Measurements from ENCODE around the gene MACROD2. TPM values are rescaled to one million over a fixed set of nuclear protein-coding genes. Genes with fewer than 3 reads are reported as not detected.

MACROD2 gene
- total RNA-seq, 1 experiment from 2014 or later, result 3.7 TPM

DNA sequence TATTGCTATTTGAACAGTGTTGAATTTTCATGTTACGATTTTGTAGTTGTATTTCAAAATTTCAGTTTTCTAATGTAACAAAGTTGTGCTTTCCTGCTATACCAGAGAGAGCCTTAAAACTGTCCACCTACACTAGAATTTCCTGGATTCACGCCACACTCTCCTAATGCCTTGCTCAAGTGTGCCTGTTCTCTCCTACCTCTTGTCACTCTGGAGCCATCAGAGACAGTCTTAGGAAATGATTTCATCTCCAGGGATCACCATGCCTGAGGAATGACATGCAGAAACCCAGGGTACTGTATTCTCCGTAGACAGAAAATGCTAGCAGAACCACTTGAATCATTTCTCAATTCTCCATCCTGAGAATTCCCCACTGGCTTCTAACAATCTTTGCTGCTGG is 1910.3 kb downstream of the MACROD2 start (continued):
- TF ChIP-seq, protein P1, sequence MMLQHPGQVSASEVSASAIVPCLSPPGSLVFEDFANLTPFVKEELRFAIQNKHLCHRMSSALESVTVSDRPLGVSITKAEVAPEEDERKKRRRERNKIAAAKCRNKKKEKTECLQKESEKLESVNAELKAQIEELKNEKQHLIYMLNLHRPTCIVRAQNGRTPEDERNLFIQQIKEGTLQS (IDR thresholded peaks at IDR 0.05), result no peak
- TF ChIP-seq RAD21 (IDR thresholded peaks at IDR 0.05; ENCODE audit: low read depth) (no peak), TCF7L2 (IDR thresholded peaks at IDR 0.05; ENCODE audit: borderline replicate concordance, extremely low read depth, insufficient read depth, insufficient read length) (no peak), SP1 (IDR thresholded peaks at IDR 0.05; ENCODE audit: low read depth) (no peak), ZFX (IDR thresholded peaks at IDR 0.05) (no peak), POLR2AphosphoS5 (IDR thresholded peaks at IDR 0.05; ENCODE audit: low read depth, low read length) (no peak), SIN3A (IDR thresholded peaks at IDR 0.05; ENCODE audit: low read depth) (no peak), EZH2phosphoT487 (IDR thresholded peaks at IDR 0.05; ENCODE audit: borderline replicate concordance) (no peak), EZH2 (IDR thresholded peaks at IDR 0.05) (no peak)

DNA sequence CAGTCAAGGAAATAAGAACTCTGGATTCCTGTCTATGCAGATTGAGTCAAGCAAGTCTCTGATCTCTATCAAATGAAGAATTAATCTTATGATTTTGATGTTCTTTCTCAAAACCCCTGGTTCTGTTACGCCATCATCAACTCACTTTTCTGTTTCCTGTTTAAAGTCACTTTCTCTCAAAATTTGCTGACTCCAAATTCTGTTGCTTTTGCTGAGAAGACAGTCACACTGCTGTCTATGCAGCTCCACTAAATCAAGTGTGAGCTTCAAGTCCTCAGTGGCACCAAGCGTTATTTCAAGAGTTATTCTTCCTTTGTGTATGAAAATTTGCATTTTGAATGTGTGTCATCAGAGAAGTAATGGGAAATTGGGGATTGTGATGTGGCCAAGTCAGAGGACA is 1914.7 kb downstream of the MACROD2 start:
- H3K9me2 ChIP-seq (ENCODE audit: insufficient read depth), result no peaks in the 10 kb centered on the region
- H3K79me2 ChIP-seq (ENCODE audit: insufficient read depth, low read length), result no peaks in the 10 kb centered on the region
- no peak overlapping the region for H2AFZ ChIP-seq (ENCODE audit: low read depth, low read length, poor library complexity, severe bottlenecking)
- H3K4me3 ChIP-seq (replicated peaks in 1 of 2; ENCODE audit: low read depth in 1 of 2, low read length in 2 of 2), result no peak overlapping the region
- H4K20me1 ChIP-seq (ENCODE audit: insufficient read depth), result no peaks in the 10 kb centered on the region
- no peak overlapping the region for H3K4me2 ChIP-seq (ENCODE audit: low read length)
- H3K9me3 ChIP-seq (ENCODE audit: control insufficient read depth in 1 of 2, insufficient read depth in 1 of 2, low read depth in 1 of 2, low read length in 2 of 2), result peaks cover 9 to 15% of the 10 kb centered on the region in 2 experiments; a peak in 2 of 4 replicates
- H3K4me1 ChIP-seq (ENCODE audit: control insufficient read depth in 1 of 2, insufficient read depth in 2 of 2, low read length in 2 of 2), result no peaks in the 10 kb centered on the region
- no peaks in the 10 kb centered on the region for H3K36me3 ChIP-seq (ENCODE audit: control insufficient read depth in 1 of 2, insufficient read depth in 2 of 2, low read length in 2 of 2)
- no peak overlapping the region for H3K27ac ChIP-seq (ENCODE audit: low read depth, low read length)
- TF ChIP-seq SP1 (IDR thresholded peaks at IDR 0.05; ENCODE audit: low read depth), result no peak
- no peak for TF ChIP-seq EZH2phosphoT487 (IDR thresholded peaks at IDR 0.05; ENCODE audit: borderline replicate concordance)
- no peak for TF ChIP-seq SRF (IDR thresholded peaks at IDR 0.05; ENCODE audit: low read depth)
- no peak for TF ChIP-seq ZFX (IDR thresholded peaks at IDR 0.05)
- no peak for ATAC-seq
- no peaks in the 10 kb centered on the region for H3K27me3 ChIP-seq (ENCODE audit: insufficient read depth, low read length)
- no peak overlapping the region for H3K9ac ChIP-seq (ENCODE audit: low read length)
- RAD21 ChIA-PET (ENCODE audit: low non-redundant PET in 1 of 2, low total read pairs in 2 of 2, uncharacterized antibody in 2 of 2, unreplicated experiment in 2 of 2), result no interaction called here
- BruUV-seq (replicated peaks), result no TSS peak
- CTCF ChIA-PET, result no interaction called here
- POLR2A ChIA-PET, result no interaction called here
- intact Hi-C loops (cut with micrococcal nuclease), result no loop called here
- no peak for DNase-seq (ENCODE audit: low read depth, low spot score)

DNA sequence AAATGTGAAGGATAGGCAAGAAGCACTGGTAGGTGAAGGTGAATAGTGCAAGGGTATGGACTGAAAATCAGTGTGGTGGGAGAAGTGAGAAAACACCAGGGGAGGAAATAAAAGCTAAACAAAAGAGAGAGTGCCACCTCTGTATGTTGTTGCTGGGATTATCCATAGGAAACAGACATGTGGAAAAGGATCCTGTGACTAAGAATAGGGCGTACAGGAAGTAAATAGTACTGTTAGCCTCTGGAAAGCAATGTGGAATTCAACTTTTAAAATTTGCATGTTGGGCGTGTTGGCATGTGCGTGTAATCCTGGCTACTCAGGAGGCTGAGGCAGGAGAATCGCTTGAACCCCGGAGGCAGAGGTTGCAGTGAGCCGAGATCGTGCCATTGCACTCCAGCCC is 1916.3 kb downstream of the MACROD2 start:
- H3K9me3 ChIP-seq (ENCODE audit: control insufficient read depth in 1 of 2, insufficient read depth in 1 of 2, low read depth in 1 of 2, low read length in 2 of 2), result peaks cover 11 to 15% of the 10 kb centered on the region in 2 experiments; a peak in 2 of 4 replicates
- no peaks in the 10 kb centered on the region for H3K27me3 ChIP-seq (ENCODE audit: insufficient read depth, low read length)
- H2AFZ ChIP-seq (ENCODE audit: low read depth, low read length, poor library complexity, severe bottlenecking), result no peak overlapping the region
- H3K9me2 ChIP-seq (ENCODE audit: insufficient read depth), result no peaks in the 10 kb centered on the region
- H3K4me1 ChIP-seq (ENCODE audit: control insufficient read depth in 1 of 2, insufficient read depth in 2 of 2, low read length in 2 of 2), result no peaks in the 10 kb centered on the region
- TF ChIP-seq CEBPB (IDR thresholded peaks at IDR 0.05; ENCODE audit: low read depth) (no peak), CBX3 (IDR thresholded peaks at IDR 0.05; ENCODE audit: low read depth) (no peak), JUND (IDR thresholded peaks at IDR 0.05) (no peak), RAD21 (IDR thresholded peaks at IDR 0.05; ENCODE audit: low read depth) (no peak), EZH2 (IDR thresholded peaks at IDR 0.05) (no peak), POLR2A (IDR thresholded peaks at IDR 0.05; ENCODE audit: borderline replicate concordance, extremely low read depth, insufficient read depth, insufficient read length) (no peak), ELF1 (IDR thresholded peaks at IDR 0.05; ENCODE audit: borderline replicate concordance, low read depth) (no peak), TCF7L2 (IDR thresholded peaks at IDR 0.05; ENCODE audit: borderline replicate concordance, extremely low read depth, insufficient read depth, insufficient read length) (no peak), SP1 (IDR thresholded peaks at IDR 0.05; ENCODE audit: low read depth) (no peak), EGR1 (IDR thresholded peaks at IDR 0.05; ENCODE audit: low read depth) (no peak)
- TF ChIP-seq, protein P2, sequence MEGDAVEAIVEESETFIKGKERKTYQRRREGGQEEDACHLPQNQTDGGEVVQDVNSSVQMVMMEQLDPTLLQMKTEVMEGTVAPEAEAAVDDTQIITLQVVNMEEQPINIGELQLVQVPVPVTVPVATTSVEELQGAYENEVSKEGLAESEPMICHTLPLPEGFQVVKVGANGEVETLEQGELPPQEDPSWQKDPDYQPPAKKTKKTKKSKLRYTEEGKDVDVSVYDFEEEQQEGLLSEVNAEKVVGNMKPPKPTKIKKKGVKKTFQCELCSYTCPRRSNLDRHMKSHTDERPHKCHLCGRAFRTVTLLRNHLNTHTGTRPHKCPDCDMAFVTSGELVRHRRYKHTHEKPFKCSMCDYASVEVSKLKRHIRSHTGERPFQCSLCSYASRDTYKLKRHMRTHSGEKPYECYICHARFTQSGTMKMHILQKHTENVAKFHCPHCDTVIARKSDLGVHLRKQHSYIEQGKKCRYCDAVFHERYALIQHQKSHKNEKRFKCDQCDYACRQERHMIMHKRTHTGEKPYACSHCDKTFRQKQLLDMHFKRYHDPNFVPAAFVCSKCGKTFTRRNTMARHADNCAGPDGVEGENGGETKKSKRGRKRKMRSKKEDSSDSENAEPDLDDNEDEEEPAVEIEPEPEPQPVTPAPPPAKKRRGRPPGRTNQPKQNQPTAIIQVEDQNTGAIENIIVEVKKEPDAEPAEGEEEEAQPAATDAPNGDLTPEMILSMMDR (IDR thresholded peaks at IDR 0.05 in 2 of 3, conservative IDR thresholded peaks at IDR 0.05 in 1 of 3; ENCODE audit: borderline replicate concordance in 1 of 3, insufficient read depth in 1 of 3, low read depth in 2 of 3, low read length in 2 of 3), result no peak
- TF ChIP-seq, protein P3, sequence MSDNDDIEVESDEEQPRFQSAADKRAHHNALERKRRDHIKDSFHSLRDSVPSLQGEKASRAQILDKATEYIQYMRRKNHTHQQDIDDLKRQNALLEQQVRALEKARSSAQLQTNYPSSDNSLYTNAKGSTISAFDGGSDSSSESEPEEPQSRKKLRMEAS (IDR thresholded peaks at IDR 0.05), result no peak
- ChIA-PET RAD21 (ENCODE audit: low non-redundant PET in 1 of 2, low total read pairs in 2 of 2, uncharacterized antibody in 2 of 2, unreplicated experiment in 2 of 2) (no interaction called here), POLR2A (no interaction called here), CTCF (no interaction called here)
- no peak overlapping the region for H3K9ac ChIP-seq (ENCODE audit: low read length)
- H3K27ac ChIP-seq (ENCODE audit: low read depth, low read length), result no peak overlapping the region
- no peaks in the 10 kb centered on the region for H4K20me1 ChIP-seq (ENCODE audit: insufficient read depth)
- no peak overlapping the region for H3K4me2 ChIP-seq (ENCODE audit: low read length)
- intact Hi-C loops (cut with micrococcal nuclease), result no loop called here
- ATAC-seq, result no peak
- no TSS peak for BruUV-seq (replicated peaks)
- H3K4me3 ChIP-seq (replicated peaks in 1 of 2; ENCODE audit: low read depth in 1 of 2, low read length in 2 of 2), result no peak overlapping the region
- no peaks in the 10 kb centered on the region for H3K36me3 ChIP-seq (ENCODE audit: control insufficient read depth in 1 of 2, insufficient read depth in 2 of 2, low read length in 2 of 2)
- H3K79me2 ChIP-seq (ENCODE audit: insufficient read depth, low read length), result no peaks in the 10 kb centered on the region
- DNase-seq (ENCODE audit: low read depth, low spot score), result no peak

All from HCT116 (cell line).